ENCODE measurements around the gene PRX. TPM values are rescaled to one million over a fixed set of nuclear protein-coding genes. Genes with fewer than 3 reads are reported as not detected.
A peak's percentile ranks its signal among the peaks of the same experiment; 100 is the strongest.

The PRX gene
- total and polyA plus RNA-seq, 9 of the 15 experiments (the other 6 are each of a cell fraction or from before 2014, with no cell fraction given): 0.65 to 3.5 (median 1.7) TPM; not detected in 2

DNA sequence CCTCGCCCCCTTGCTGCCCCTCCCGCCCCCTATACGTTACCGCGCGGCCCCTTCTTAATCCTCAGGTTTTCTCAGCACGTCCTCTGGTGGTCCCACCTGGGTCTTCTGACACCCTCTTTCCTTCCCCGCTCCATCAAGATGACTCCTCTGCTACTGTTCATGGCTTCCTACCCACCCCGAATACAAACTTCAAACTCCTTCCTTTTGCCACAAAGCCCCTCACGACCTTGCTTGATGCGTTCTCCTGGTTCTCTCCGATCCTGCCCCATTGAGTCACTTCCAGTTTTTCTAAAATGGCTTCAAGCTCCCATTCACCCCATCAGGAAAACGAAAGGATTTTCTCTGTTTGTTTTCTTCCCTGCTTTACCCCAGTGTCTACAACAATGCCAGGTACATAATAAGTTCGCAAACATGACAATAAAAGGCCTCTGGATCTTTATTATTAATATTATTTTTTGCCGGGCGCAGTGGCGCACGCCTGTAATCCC is 31.7 kb upstream of the PRX start (continued):
- TF ChIP-seq, protein P1, sequence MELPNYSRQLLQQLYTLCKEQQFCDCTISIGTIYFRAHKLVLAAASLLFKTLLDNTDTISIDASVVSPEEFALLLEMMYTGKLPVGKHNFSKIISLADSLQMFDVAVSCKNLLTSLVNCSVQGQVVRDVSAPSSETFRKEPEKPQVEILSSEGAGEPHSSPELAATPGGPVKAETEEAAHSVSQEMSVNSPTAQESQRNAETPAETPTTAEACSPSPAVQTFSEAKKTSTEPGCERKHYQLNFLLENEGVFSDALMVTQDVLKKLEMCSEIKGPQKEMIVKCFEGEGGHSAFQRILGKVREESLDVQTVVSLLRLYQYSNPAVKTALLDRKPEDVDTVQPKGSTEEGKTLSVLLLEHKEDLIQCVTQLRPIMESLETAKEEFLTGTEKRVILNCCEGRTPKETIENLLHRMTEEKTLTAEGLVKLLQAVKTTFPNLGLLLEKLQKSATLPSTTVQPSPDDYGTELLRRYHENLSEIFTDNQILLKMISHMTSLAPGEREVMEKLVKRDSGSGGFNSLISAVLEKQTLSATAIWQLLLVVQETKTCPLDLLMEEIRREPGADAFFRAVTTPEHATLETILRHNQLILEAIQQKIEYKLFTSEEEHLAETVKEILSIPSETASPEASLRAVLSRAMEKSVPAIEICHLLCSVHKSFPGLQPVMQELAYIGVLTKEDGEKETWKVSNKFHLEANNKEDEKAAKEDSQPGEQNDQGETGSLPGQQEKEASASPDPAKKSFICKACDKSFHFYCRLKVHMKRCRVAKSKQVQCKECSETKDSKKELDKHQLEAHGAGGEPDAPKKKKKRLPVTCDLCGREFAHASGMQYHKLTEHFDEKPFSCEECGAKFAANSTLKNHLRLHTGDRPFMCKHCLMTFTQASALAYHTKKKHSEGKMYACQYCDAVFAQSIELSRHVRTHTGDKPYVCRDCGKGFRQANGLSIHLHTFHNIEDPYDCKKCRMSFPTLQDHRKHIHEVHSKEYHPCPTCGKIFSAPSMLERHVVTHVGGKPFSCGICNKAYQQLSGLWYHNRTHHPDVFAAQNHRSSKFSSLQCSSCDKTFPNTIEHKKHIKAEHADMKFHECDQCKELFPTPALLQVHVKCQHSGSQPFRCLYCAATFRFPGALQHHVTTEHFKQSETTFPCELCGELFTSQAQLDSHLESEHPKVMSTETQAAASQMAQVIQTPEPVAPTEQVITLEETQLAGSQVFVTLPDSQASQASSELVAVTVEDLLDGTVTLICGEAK (IDR thresholded peaks at IDR 0.05): 0 out of 2 replicates have a peak, but pooled peaks have one; percentile 32
- TF ChIP-seq, protein P1 (CRISPR knock-in tag; IDR thresholded peaks at IDR 0.05): no peak
- peak; percentile 6; the same call in 1 of the 2 replicates for TF ChIP-seq TEAD4 (IDR thresholded peaks at IDR 0.05; ENCODE audit: low read length)
- no peak for TF ChIP-seq TEAD4 (CRISPR knock-in tag; IDR thresholded peaks at IDR 0.05; ENCODE audit: borderline replicate concordance)
- TF ChIP-seq, protein P2, sequence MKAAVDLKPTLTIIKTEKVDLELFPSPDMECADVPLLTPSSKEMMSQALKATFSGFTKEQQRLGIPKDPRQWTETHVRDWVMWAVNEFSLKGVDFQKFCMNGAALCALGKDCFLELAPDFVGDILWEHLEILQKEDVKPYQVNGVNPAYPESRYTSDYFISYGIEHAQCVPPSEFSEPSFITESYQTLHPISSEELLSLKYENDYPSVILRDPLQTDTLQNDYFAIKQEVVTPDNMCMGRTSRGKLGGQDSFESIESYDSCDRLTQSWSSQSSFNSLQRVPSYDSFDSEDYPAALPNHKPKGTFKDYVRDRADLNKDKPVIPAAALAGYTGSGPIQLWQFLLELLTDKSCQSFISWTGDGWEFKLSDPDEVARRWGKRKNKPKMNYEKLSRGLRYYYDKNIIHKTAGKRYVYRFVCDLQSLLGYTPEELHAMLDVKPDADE (conservative IDR thresholded peaks at IDR 0.05; ENCODE audit: control insufficient read depth, low read depth, low read length): 0 out of 2 replicates have a peak, but pooled peaks have one; percentile 7
- no peak; the same call in 1 of the 2 replicates for TF ChIP-seq OTX1 (CRISPR knock-in tag; IDR thresholded peaks at IDR 0.05)
- peak; percentile 52; the same call in 1 of the 2 replicates for TF ChIP-seq NFRKB (IDR thresholded peaks at IDR 0.05; ENCODE audit: low read depth)
- TF ChIP-seq FOXK1 (CRISPR knock-in tag; IDR thresholded peaks at IDR 0.05; ENCODE audit: borderline replicate concordance): 0 out of 2 replicates have a peak, but pooled peaks have one; percentile 4
- TF ChIP-seq, protein P3, sequence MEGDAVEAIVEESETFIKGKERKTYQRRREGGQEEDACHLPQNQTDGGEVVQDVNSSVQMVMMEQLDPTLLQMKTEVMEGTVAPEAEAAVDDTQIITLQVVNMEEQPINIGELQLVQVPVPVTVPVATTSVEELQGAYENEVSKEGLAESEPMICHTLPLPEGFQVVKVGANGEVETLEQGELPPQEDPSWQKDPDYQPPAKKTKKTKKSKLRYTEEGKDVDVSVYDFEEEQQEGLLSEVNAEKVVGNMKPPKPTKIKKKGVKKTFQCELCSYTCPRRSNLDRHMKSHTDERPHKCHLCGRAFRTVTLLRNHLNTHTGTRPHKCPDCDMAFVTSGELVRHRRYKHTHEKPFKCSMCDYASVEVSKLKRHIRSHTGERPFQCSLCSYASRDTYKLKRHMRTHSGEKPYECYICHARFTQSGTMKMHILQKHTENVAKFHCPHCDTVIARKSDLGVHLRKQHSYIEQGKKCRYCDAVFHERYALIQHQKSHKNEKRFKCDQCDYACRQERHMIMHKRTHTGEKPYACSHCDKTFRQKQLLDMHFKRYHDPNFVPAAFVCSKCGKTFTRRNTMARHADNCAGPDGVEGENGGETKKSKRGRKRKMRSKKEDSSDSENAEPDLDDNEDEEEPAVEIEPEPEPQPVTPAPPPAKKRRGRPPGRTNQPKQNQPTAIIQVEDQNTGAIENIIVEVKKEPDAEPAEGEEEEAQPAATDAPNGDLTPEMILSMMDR (IDR thresholded peaks at IDR 0.05 in 2 of 3, conservative IDR thresholded peaks at IDR 0.05 in 1 of 3; ENCODE audit: insufficient read depth in 2 of 3, low read depth in 1 of 3, low read length in 3 of 3): peak; percentile 29 to 63 (median 60); a peak in 5 of 6 replicates
- no peak for TF ChIP-seq ZNF354B (CRISPR knock-in tag; IDR thresholded peaks at IDR 0.05)
- TF ChIP-seq NEUROD1 (IDR thresholded peaks at IDR 0.05; ENCODE audit: borderline replicate concordance, low read depth, low read length, partially characterized antibody): peak; percentile 51
- TF ChIP-seq TSC22D4 (tag; IDR thresholded peaks at IDR 0.05): no peak
- TF ChIP-seq ZBTB7A (IDR thresholded peaks at IDR 0.05; ENCODE audit: borderline replicate concordance, control insufficient read depth, low read depth, low read length): peak; percentile 95
- 0 out of 4 replicates have a peak, but pooled peaks of 1 of the 2 experiments have one; percentile 0 for TF ChIP-seq SIN3A (IDR thresholded peaks at IDR 0.05; ENCODE audit: borderline replicate concordance in 2 of 2, control insufficient read depth in 1 of 2, low read depth in 2 of 2, low read length in 2 of 2)
